Smooth muscle cell (in vitro differentiated cells): ENCODE data around the gene PHYHIPL. TPM values are rescaled to one million over a fixed set of nuclear protein-coding genes. Genes with fewer than 3 reads are reported as not detected.

Experiments
- DNase-seq: peaks from one replicate; lab custom pipeline; 2025; ENCODE audit not compliant: unreplicated experiment; lab: John Stamatoyannopoulos, UW
- H2AFZ ChIP-seq: fragments of 200-600 bp; sonication (generic); 2 replicates; pipeline ENCODE4 v1.6.0; 2016; ENCODE audit warnings: antibody characterized with exemption, low read depth, mild to moderate bottlenecking
- H3F3A ChIP-seq: fragments of 200-600 bp; sonication (generic); 2 replicates; pipeline ENCODE4 v1.6.0; 2017; ENCODE audit warnings: antibody characterized with exemption, low read depth
- H3K27ac ChIP-seq: fragments of 200-600 bp; sonication (generic); 2 replicates; pipeline ENCODE4 v1.5.1; 2016; ENCODE audit warnings: low read depth, mild to moderate bottlenecking
- H3K27me3 ChIP-seq: fragments of 200-600 bp; sonication (generic); 2 replicates; pipeline ENCODE4 v1.6.1; 2016; ENCODE audit warnings: low read depth, mild to moderate bottlenecking
- H3K36me3 ChIP-seq: fragments of 200-600 bp; sonication (generic); 2 replicates; pipeline ENCODE4 v1.5.1; 2016; ENCODE audit warnings: low read depth
- H3K4me1 ChIP-seq: fragments of 200-600 bp; sonication (generic); 2 replicates; pipeline ENCODE4 v1.5.1; 2016; ENCODE audit warnings: low read depth
- H3K4me2 ChIP-seq: fragments of 200-600 bp; sonication (generic); 2 replicates; pipeline ENCODE4 v1.6.0; 2016; ENCODE audit warnings: mild to moderate bottlenecking
- H3K4me3 ChIP-seq: fragments of 200-600 bp; sonication (generic); 2 replicates; pipeline ENCODE4 v1.5.1; 2016; ENCODE audit warnings: mild to moderate bottlenecking
- H3K79me2 ChIP-seq: fragments of 200-600 bp; sonication (generic); 2 replicates; pipeline ENCODE4 v1.6.0; 2016; ENCODE audit warnings: low read depth, mild to moderate bottlenecking
- H3K9ac ChIP-seq: fragments of 200-600 bp; sonication (generic); 2 replicates; pipeline ENCODE4 v1.6.0; 2016; ENCODE audit warnings: low read depth
- H3K9me3 ChIP-seq: fragments of 200-600 bp; sonication (generic); replicated peaks from 2 replicates; pipeline ENCODE4 v1.5.1; 2016; ENCODE audit warnings: low read depth
- H4K20me1 ChIP-seq: fragments of 200-600 bp; sonication (generic); 2 replicates; pipeline ENCODE4 v1.6.0; 2016; ENCODE audit warnings: low read depth
- CTCF ChIP-seq: fragments of 200-600 bp; sonication (generic); IDR thresholded peaks from 2 replicates; pipeline ENCODE4 v1.5.1; 2017; ENCODE audit warnings: borderline replicate concordance, mild to moderate bottlenecking, antibody characterized with exemption; ENCODE audit not compliant: insufficient read depth, poor library complexity, severe bottlenecking
- WGBS: methylation state at CpG from one replicate; pipeline ENCODE4 v1.1.7; 2016; ENCODE audit warnings: low lambda C conversion rate; 5-methylcytosine and 5-hydroxymethylcytosine counted together
- polyA plus RNA-seq: library from polyadenylated mRNA; unstranded; fragments of >200 nt; fragmentation: Nextera tagmentation; extraction: Ambion mirVana; gene quantifications from 2 replicates; pipeline ENCODE4 v1.2.1, GENCODE V29; 2016
- total RNA-seq: library from RNA; depleted of rRNA; stranded (reverse); fragments of >200 nt; gene quantifications from 2 replicates; pipeline ENCODE4 v1.2.3, GENCODE V29; 2014

Gene PHYHIPL
- total and polyA plus RNA-seq, 2 experiments from 2014 or later, result 0.31 to 0.63 TPM

- no peak overlapping the region for H3K4me2 ChIP-seq
- H3K27ac ChIP-seq, result no peak overlapping the region
- H3K9ac ChIP-seq, result no peak overlapping the region
- no peaks in the 10 kb centered on the region for H3K9me3 ChIP-seq
- no peak overlapping the region for H3K4me3 ChIP-seq
- H3K36me3 ChIP-seq, result no peaks in the 10 kb centered on the region
- no peak for DNase-seq
- no peaks in the 10 kb centered on the region for H3K4me1 ChIP-seq
- H3K79me2 ChIP-seq, result no peaks in the 10 kb centered on the region
- TF ChIP-seq CTCF, result no peak
- H3K27me3 ChIP-seq, result no peaks in the 10 kb centered on the region
- no peak overlapping the region for H2AFZ ChIP-seq
- no peaks in the 10 kb centered on the region for H3F3A ChIP-seq
- no peaks in the 10 kb centered on the region for H4K20me1 ChIP-seq
These were observed 48.8 kb downstream of the PHYHIPL start for GRCh38 chr10:59225211-59225610.

- Histone ChIP-seq H3K4me2 (no peak overlapping the region), H3K79me2 (no peaks in the 10 kb centered on the region), H3K4me3 (no peak overlapping the region), H3K9me3 (no peaks in the 10 kb centered on the region), H3K4me1 (no peaks in the 10 kb centered on the region), H2AFZ (no peak overlapping the region), H3K27me3 (no peaks in the 10 kb centered on the region), H3K9ac (no peak overlapping the region), H3F3A (no peaks in the 10 kb centered on the region), H3K27ac (no peak overlapping the region), H3K36me3 (no peaks in the 10 kb centered on the region), H4K20me1 (no peaks in the 10 kb centered on the region)
- no peak for DNase-seq
- no peak for TF ChIP-seq CTCF
- WGBS, result 90% methylated on average over 3 of the region's 3 CpGs
These were observed 50.8 kb downstream of the PHYHIPL start for GRCh38 chr10:59227136-59227673.

GRCh38 chr10:59229441-59229840 lies 53.0 kb downstream of the PHYHIPL start:
- Histone ChIP-seq H3K4me3 (no peak overlapping the region), H3F3A (no peaks in the 10 kb centered on the region), H3K9me3 (no peaks in the 10 kb centered on the region), H3K4me2 (no peak overlapping the region), H3K27ac (no peak overlapping the region), H3K36me3 (no peaks in the 10 kb centered on the region), H3K9ac (no peak overlapping the region), H3K79me2 (no peaks in the 10 kb centered on the region), H2AFZ (no peak overlapping the region), H3K27me3 (no peaks in the 10 kb centered on the region), H3K4me1 (no peaks in the 10 kb centered on the region), H4K20me1 (no peaks in the 10 kb centered on the region)
- no peak for DNase-seq
- 96% methylated on average over 4 of the region's 4 CpGs for WGBS
- no peak for TF ChIP-seq CTCF

- Histone ChIP-seq H3F3A (no peaks in the 10 kb centered on the region), H2AFZ (peak overlapping the region; percentile 83), H3K4me2 (no peak overlapping the region), H3K79me2 (no peaks in the 10 kb centered on the region), H3K27ac (no peak overlapping the region), H4K20me1 (no peaks in the 10 kb centered on the region), H3K27me3 (no peaks in the 10 kb centered on the region), H3K4me1 (no peaks in the 10 kb centered on the region), H3K4me3 (no peak overlapping the region), H3K36me3 (no peaks in the 10 kb centered on the region), H3K9ac (no peak overlapping the region), H3K9me3 (no peaks in the 10 kb centered on the region)
- 70% methylated on average over 3 of the region's 3 CpGs for WGBS
- DNase-seq, result no peak
- TF ChIP-seq CTCF, result no peak
These were observed 57.8 kb downstream of the PHYHIPL start for GRCh38 chr10:59234194-59234593.
